SH-SY5Y (cell line): ENCODE data around the gene SYCE3.

Source experiments
- GATA2 ChIP-seq: IDR thresholded peaks from 2 replicates; pipeline ENCODE4 v1.6.1; 2011; ENCODE audit warnings: mild to moderate bottlenecking, low read depth, low read length
- GATA3 ChIP-seq: IDR thresholded peaks from 2 replicates; pipeline ENCODE4 v1.6.1; 2011; ENCODE audit warnings: low read depth, mild to moderate bottlenecking, low read length, moderate library complexity

DNA sequence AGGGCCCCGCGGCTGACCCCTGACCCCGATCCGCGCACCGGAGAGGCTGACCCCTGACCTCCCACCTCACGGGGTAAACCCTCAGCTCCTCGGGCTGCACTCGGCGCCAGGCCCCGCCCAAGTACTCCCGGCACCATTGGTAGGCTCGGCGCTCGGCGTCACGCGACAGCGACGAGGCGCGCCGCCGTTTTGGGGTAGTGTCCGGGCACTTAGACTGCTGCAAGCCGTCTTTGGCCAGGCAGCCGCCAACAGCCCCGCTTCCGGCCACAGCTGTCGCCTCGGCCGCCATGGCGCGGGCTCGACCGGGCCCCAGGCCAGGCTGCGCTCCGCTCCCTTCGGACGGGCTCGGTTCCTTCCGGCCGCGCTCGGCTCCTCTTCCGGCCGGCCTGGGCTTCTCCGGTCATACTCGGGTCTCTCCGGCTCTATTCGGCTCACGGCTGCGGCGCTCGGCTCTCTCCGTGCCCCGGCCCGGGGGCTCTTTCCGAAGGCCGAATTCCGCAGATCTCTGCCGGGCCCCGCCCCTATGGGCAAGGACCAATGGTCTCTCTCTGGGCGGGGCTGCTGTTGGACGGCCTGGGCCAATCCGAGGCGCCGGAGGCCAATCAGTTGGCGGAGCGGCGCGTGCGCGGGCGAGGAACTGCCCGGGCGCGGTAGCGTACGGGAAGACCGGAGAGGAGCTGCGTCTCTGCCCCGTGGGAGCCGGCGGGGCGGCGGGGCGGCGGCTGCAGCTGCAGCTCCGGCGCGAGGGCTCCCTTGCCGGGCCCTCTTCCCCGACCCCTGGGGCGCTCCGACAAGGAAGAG is 20.0 kb upstream of the SYCE3 start, which contains the start of gene CHKB:
- TF ChIP-seq GATA2 (no peak), GATA3 (no peak)
